Testis (tissue), 5 donors: Measurements from ENCODE around the gene SLC7A6. TPM values are rescaled to one million over a fixed set of nuclear protein-coding genes. Genes with fewer than 3 reads are reported as not detected.

Experiments
- DNase-seq: peaks from one replicate; pipeline ENCODE4 v3.0.0-alpha.2; 2019
- H3K27ac ChIP-seq, 2 donors: fragments of 200-600 bp; sonication (generic); one replicate each; pipeline ENCODE4 v1.5.1; 2019
- H3K27me3 ChIP-seq: fragments of 200-600 bp; sonication (generic); one replicate; pipeline ENCODE4 v1.5.1; 2019
- H3K36me3 ChIP-seq: fragments of 200-600 bp; sonication (generic); one replicate; pipeline ENCODE4 v1.5.1; 2017; ENCODE audit warnings: low read depth; ENCODE audit errors: missing control alignments
- H3K4me1 ChIP-seq: fragments of 200-600 bp; sonication (generic); one replicate; pipeline ENCODE4 v1.5.1; 2019
- H3K4me3 ChIP-seq, 2 donors: fragments of 200-600 bp; sonication (generic); one replicate each; pipeline ENCODE4 v1.5.1; 2017 to 2019
- H3K9me3 ChIP-seq: fragments of 200-600 bp; sonication (generic); one replicate; pipeline ENCODE4 v1.5.1; 2017
- POLR2A ChIP-seq: fragments of 450-650 bp; IDR thresholded peaks from one replicate; pipeline ENCODE4 v1.6.1; 2017; ENCODE audit warnings: antibody characterized with exemption, mild to moderate bottlenecking, moderate library complexity
- WGBS, 2 donors: methylation state at CpG; one replicate each; pipeline ENCODE4 v1.1.5; 2018; 5-methylcytosine and 5-hydroxymethylcytosine counted together
- intact Hi-C: fragments of 100-400 bp; cut with DNase I; formaldehyde crosslinking; loops from one replicate; pipeline ENCODE4 v1.15.1; 2023; ENCODE audit warnings: low total_unique reads
- long read RNA-seq, 2 donors: transcript quantifications; one replicate each; lab custom pipeline, GENCODE V29; 2026
- polyA plus RNA-seq: library from polyadenylated mRNA; stranded (reverse); fragments of 350-450 nt; fragmentation: Illumina TruSeq; extraction: RNeasy Lipid Tissue Mini Kit (QIAGEN cat#74804); gene quantifications from one replicate; pipeline ENCODE4 v1.2.3, GENCODE V29; 2014; ENCODE audit warnings: low read depth, low replicate concordance; ENCODE audit not compliant: insufficient read depth
- total RNA-seq, 2 donors: library from RNA; depleted of rRNA; stranded (reverse); fragments of >200 nt; gene quantifications; one replicate each; pipeline ENCODE4 v1.2.3, GENCODE V29; 2016
- TF ChIP-seq, protein P1 (sequence below), 3 experiments: fragments of 450-650 bp in 2 of 3; fragments of 200-600 bp in 1 of 3; sonication (generic) in 1 of 3; IDR thresholded peaks; one replicate each; pipeline ENCODE4 v1.5.1; 2016 to 2019; ENCODE audit warnings: antibody characterized with exemption in 3 of 3, mild to moderate bottlenecking in 2 of 3, moderate library complexity in 1 of 3

Gene SLC7A6
- 10 to 100 TPM; 42.2 to 48.6 TPM for total RNA-seq
- 28.6 TPM for polyA plus RNA-seq
- long read RNA-seq, donor 1, full-length matches to known transcripts = 1 of 1 reads
- long read RNA-seq, donor 1, partial matches to known transcripts = 0 of 1 reads
- long read RNA-seq, donor 1, other reads (novel, unspliced or antisense) = 0 of 1 reads
- long read RNA-seq, donor 2 = 0 reads

- Histone ChIP-seq H3K4me3 (peak within 1 kb of the TSS; percentile 82 to 84), H3K27ac (peak within 1 kb of the TSS; percentile 86 to 94), H3K4me1 (peaks cover 21% of the 10 kb centered on the region), H3K9me3 (no peaks in the 10 kb centered on the region), H3K27me3 (no peaks in the 10 kb centered on the region), H3K36me3 (no peaks in the 10 kb centered on the region)
- intact Hi-C loops = loop anchor here (2.0 to 5.0 kb wide), 2 partner anchors 48 to 64 kb away; partner anchors contain the start of genes PRMT7 and SLC7A6OS
- TF ChIP-seq POLR2A = no peak
- TF ChIP-seq, protein P1, sequence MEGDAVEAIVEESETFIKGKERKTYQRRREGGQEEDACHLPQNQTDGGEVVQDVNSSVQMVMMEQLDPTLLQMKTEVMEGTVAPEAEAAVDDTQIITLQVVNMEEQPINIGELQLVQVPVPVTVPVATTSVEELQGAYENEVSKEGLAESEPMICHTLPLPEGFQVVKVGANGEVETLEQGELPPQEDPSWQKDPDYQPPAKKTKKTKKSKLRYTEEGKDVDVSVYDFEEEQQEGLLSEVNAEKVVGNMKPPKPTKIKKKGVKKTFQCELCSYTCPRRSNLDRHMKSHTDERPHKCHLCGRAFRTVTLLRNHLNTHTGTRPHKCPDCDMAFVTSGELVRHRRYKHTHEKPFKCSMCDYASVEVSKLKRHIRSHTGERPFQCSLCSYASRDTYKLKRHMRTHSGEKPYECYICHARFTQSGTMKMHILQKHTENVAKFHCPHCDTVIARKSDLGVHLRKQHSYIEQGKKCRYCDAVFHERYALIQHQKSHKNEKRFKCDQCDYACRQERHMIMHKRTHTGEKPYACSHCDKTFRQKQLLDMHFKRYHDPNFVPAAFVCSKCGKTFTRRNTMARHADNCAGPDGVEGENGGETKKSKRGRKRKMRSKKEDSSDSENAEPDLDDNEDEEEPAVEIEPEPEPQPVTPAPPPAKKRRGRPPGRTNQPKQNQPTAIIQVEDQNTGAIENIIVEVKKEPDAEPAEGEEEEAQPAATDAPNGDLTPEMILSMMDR (IDR thresholded peaks at IDR 0.05) = peak; percentile 56 to 75 (median 67)
- WGBS, 2 donors = 0% methylated on average over 13 to 102 of the region's 123 CpGs
- DNase-seq = peak; percentile 89
Measured at GRCh38 chr16:68264128-68265077, at the start of gene SLC7A6. TSS of gene SLC7A6 (plus strand) at chr16:68264526. CDS start at chr16:68274727, 10,201 bp downstream.

DNA sequence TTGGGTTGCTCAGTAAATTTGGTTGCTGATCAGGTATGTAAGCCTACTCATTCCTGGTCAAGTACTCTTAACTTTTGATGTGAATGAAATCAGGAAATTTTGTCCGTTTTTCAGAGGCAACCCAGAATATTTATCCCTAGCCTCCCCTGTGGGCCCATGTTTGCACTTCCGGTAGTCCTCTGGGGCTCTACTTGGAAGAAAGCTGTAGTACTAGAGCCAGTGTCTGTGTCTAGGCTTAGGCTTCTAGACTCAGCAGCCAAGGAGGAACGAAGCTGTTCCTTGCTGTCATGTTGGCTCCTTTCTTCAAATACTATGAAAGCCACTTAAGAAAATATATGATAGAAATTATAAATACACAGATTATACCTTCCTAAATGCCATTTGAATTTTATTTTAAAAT is 49.6 kb upstream of the SLC7A6 start:
- Histone ChIP-seq H3K27ac (no peak overlapping the region), H3K27me3 (no peaks in the 10 kb centered on the region), H3K4me1 (no peaks in the 10 kb centered on the region), H3K4me3 (no peak overlapping the region), H3K9me3 (no peaks in the 10 kb centered on the region), H3K36me3 (no peaks in the 10 kb centered on the region)
- intact Hi-C loops = no loop called here
- TF ChIP-seq, protein P1 (IDR thresholded peaks at IDR 0.05) = no peak
- no peak for TF ChIP-seq POLR2A
- no peak for DNase-seq
- 71 to 77% methylated on average over 3 of the region's 3 CpGs for WGBS, 2 donors

- no peak for TF ChIP-seq POLR2A
- TF ChIP-seq, protein P1 (IDR thresholded peaks at IDR 0.05) = no peak
- intact Hi-C loops = no loop called here
- no peak for DNase-seq
- 98 to 100% methylated on average over 1 of the region's 1 CpG for WGBS, 2 donors
- no peak overlapping the region for H3K4me3 ChIP-seq
- no peaks in the 10 kb centered on the region for H3K36me3 ChIP-seq
- no peaks in the 10 kb centered on the region for H3K27me3 ChIP-seq
- no peaks in the 10 kb centered on the region for H3K4me1 ChIP-seq
- H3K27ac ChIP-seq = no peak overlapping the region
- H3K9me3 ChIP-seq = no peaks in the 10 kb centered on the region
Measured at GRCh38 chr16:68215302-68215701, 49.0 kb upstream of the SLC7A6 start.

GRCh38 chr16:68216240-68216639 is 48.1 kb upstream of the SLC7A6 start:
- no peak for TF ChIP-seq POLR2A
- TF ChIP-seq, protein P1 (IDR thresholded peaks at IDR 0.05) = no peak
- 79 to 88% methylated on average over 3 of the region's 3 CpGs for WGBS, 2 donors
- Histone ChIP-seq H3K4me3 (no peak overlapping the region), H3K36me3 (no peaks in the 10 kb centered on the region), H3K9me3 (no peaks in the 10 kb centered on the region), H3K27me3 (no peaks in the 10 kb centered on the region), H3K27ac (no peak overlapping the region), H3K4me1 (no peaks in the 10 kb centered on the region)
- no peak for DNase-seq
- intact Hi-C loops = no loop called here
